Peyer's patch (tissue), 4 donors: ENCODE measurements around the gene SIK2. TPM values are rescaled to one million over a fixed set of nuclear protein-coding genes. Genes with fewer than 3 reads are reported as not detected.

Experiments used
- DNase-seq, 3 donors: peaks; one replicate each; pipeline ENCODE4 v3.0.0-alpha.2; 2017 to 2019
- H3K27ac ChIP-seq, 4 donors: fragments of 200-600 bp; sonication (generic); one replicate each; pipeline ENCODE4 v1.5.1; 2016 to 2019
- H3K27me3 ChIP-seq, 2 donors: fragments of 200-600 bp; sonication (generic); one replicate each; pipeline ENCODE4 v1.5.1; 2019
- H3K36me3 ChIP-seq, 3 donors: fragments of 200-600 bp; sonication (generic); one replicate each; pipeline ENCODE4 v1.5.1; 2016 to 2019
- H3K4me1 ChIP-seq, 4 donors: fragments of 200-600 bp; sonication (generic); one replicate each; pipeline ENCODE4 v1.5.1; 2016 to 2019
- H3K4me3 ChIP-seq, 4 donors: fragments of 200-600 bp; sonication (generic); 1 replicate in 3 of 4; 2 replicates in 1 of 4; pipeline ENCODE4 v1.5.1; 2016 to 2019; ENCODE audit warnings: mild to moderate bottlenecking in 1 of 4
- H3K9me3 ChIP-seq, 4 donors: fragments of 200-600 bp; sonication (generic); one replicate each; pipeline ENCODE4 v1.5.1; 2016 to 2019; ENCODE audit warnings: mild to moderate bottlenecking in 1 of 4
- POLR2A ChIP-seq, 2 donors: fragments of 450-650 bp; IDR thresholded peaks; one replicate each; pipeline ENCODE4 v1.5.1; 2017; ENCODE audit warnings: antibody characterized with exemption in 2 of 2, mild to moderate bottlenecking in 2 of 2, moderate library complexity in 2 of 2
- total RNA-seq, 4 donors: library from RNA; depleted of rRNA; stranded (reverse); fragments of >200 nt; gene quantifications; one replicate each; pipeline ENCODE4 v1.1.0, GENCODE V29; 2016
- TF ChIP-seq, protein P1 (sequence below), 6 experiments: fragments of 450-650 bp in 4 of 6; fragments of 200-600 bp in 2 of 6; sonication (generic) in 1 of 6; IDR thresholded peaks; one replicate each; pipeline ENCODE4 v1.5.1; 2017 to 2019; ENCODE audit warnings: antibody characterized with exemption in 6 of 6, mild to moderate bottlenecking in 3 of 6, moderate library complexity in 1 of 6

SIK2 gene
- total RNA-seq, 4 donors from 2014 or later = 12.4 to 16.3 (median 14.4) TPM

GRCh38 chr11:111719379-111719778 lies 117.1 kb downstream of the SIK2 start:
- H3K4me3 ChIP-seq = no peak overlapping the region
- peaks cover 0 to 59% (median 0%) of the 10 kb centered on the region in 3 donors for H3K36me3 ChIP-seq
- no peak overlapping the region for H3K27ac ChIP-seq
- TF ChIP-seq, protein P1, sequence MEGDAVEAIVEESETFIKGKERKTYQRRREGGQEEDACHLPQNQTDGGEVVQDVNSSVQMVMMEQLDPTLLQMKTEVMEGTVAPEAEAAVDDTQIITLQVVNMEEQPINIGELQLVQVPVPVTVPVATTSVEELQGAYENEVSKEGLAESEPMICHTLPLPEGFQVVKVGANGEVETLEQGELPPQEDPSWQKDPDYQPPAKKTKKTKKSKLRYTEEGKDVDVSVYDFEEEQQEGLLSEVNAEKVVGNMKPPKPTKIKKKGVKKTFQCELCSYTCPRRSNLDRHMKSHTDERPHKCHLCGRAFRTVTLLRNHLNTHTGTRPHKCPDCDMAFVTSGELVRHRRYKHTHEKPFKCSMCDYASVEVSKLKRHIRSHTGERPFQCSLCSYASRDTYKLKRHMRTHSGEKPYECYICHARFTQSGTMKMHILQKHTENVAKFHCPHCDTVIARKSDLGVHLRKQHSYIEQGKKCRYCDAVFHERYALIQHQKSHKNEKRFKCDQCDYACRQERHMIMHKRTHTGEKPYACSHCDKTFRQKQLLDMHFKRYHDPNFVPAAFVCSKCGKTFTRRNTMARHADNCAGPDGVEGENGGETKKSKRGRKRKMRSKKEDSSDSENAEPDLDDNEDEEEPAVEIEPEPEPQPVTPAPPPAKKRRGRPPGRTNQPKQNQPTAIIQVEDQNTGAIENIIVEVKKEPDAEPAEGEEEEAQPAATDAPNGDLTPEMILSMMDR (IDR thresholded peaks at IDR 0.05) = no peak
- TF ChIP-seq POLR2A (IDR thresholded peaks at IDR 0.05) = no peak
- H3K9me3 ChIP-seq = no peaks in the 10 kb centered on the region
- H3K27me3 ChIP-seq = no peaks in the 10 kb centered on the region
- peaks cover 0 to 15% (median 0%) of the 10 kb centered on the region in 4 donors for H3K4me1 ChIP-seq
- DNase-seq = no peak

DNA sequence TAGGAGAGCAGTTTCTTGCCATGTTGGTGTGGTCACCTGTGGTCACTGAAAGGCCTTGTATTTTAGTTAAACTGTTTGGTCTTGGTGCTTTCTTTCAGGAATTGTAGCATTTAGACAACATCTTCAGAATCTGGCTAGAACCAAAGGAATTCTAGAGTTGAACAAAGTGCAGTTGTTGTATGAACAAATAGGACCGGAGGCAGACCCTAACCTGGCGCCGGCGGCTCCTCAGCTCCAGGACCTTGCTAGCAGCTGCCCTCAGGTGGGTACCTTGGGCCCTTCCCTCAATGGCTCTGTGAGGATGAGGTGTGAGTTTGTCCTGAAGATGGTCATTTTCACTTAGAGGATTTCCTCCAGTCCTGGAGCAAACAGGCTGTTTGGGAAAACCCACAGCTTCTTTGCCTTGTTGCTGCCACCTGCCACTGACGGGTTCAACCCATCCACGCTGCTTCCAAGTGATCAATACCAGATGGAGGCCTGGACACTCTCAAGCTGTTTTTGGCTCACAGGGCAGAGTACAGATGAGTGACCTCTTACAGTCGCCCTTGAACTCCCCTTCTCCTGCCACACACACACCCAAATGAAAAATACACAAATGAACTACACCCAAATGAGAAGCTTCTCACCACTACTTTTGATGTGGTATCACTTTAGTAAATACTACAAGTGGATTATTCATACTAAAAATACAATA lies 118.7 kb downstream of the SIK2 start:
- no peaks in the 10 kb centered on the region for H3K9me3 ChIP-seq
- peaks cover 0 to 64% (median 0%) of the 10 kb centered on the region in 3 donors for H3K36me3 ChIP-seq
- DNase-seq = no peak
- H3K4me1 ChIP-seq = peaks cover 0 to 15% (median 0%) of the 10 kb centered on the region in 4 donors
- H3K4me3 ChIP-seq = no peak overlapping the region
- no peak for TF ChIP-seq POLR2A (IDR thresholded peaks at IDR 0.05)
- TF ChIP-seq, protein P1 (IDR thresholded peaks at IDR 0.05) = no peak
- no peaks in the 10 kb centered on the region for H3K27me3 ChIP-seq
- no peak overlapping the region for H3K27ac ChIP-seq

DNA sequence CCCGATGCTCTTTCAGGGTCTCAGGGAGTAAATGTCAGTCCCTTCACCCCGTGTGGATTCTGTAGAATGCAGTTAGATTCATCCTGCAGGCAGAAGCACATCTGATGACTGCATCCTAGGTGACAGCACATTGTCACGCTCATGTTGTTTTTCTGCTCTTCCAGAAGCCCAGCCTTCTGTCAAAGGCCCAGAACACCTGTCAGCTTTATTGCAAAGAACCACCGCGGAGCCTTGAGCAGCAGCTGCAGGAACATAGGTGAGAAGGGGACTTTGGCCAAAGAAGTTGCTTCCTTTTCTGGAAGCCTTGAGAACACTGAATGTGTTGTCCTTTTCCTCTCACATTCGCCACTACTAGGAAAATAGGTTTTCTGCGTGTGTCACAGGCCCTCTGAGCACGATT lies 120.3 kb downstream of the SIK2 start:
- TF ChIP-seq, protein P1 (IDR thresholded peaks at IDR 0.05) = no peak
- TF ChIP-seq POLR2A (IDR thresholded peaks at IDR 0.05) = no peak
- H3K27ac ChIP-seq = no peak overlapping the region
- no peak for DNase-seq
- H3K4me3 ChIP-seq = no peak overlapping the region
- H3K9me3 ChIP-seq = no peaks in the 10 kb centered on the region
- no peaks in the 10 kb centered on the region for H3K27me3 ChIP-seq
- peaks cover 0 to 15% (median 0%) of the 10 kb centered on the region in 4 donors for H3K4me1 ChIP-seq
- peaks cover 0 to 77% (median 0%) of the 10 kb centered on the region in 3 donors for H3K36me3 ChIP-seq

DNA sequence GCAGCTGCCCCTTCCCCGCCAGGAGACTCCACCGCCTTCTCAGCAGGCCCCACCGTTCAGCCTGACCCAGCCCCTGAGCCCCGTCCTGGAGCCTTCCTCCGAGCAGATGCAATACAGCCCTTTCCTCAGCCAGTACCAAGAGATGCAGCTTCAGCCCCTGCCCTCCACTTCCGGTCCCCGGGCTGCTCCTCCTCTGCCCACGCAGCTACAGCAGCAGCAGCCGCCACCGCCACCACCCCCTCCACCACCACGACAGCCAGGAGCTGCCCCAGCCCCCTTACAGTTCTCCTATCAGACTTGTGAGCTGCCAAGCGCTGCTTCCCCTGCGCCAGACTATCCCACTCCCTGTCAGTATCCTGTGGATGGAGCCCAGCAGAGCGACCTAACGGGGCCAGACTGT lies 121.3 kb downstream of the SIK2 start:
- H3K9me3 ChIP-seq = no peaks in the 10 kb centered on the region
- H3K27me3 ChIP-seq = no peaks in the 10 kb centered on the region
- peaks cover 0 to 9% (median 0%) of the 10 kb centered on the region in 4 donors for H3K4me1 ChIP-seq
- H3K4me3 ChIP-seq = no peak overlapping the region
- peaks cover 0 to 84% (median 0%) of the 10 kb centered on the region in 3 donors for H3K36me3 ChIP-seq
- no peak overlapping the region for H3K27ac ChIP-seq
- DNase-seq = no peak
- TF ChIP-seq, protein P1 (IDR thresholded peaks at IDR 0.05) = no peak
- no peak for TF ChIP-seq POLR2A (IDR thresholded peaks at IDR 0.05)

- no peak overlapping the region for H3K4me3 ChIP-seq
- H3K36me3 ChIP-seq = peaks cover 0 to 83% (median 0%) of the 10 kb centered on the region in 3 donors
- peaks cover 0 to 13% (median 0%) of the 10 kb centered on the region in 4 donors for H3K4me1 ChIP-seq
- TF ChIP-seq POLR2A (IDR thresholded peaks at IDR 0.05) = no peak
- TF ChIP-seq, protein P1 (IDR thresholded peaks at IDR 0.05) = no peak
- H3K27me3 ChIP-seq = no peaks in the 10 kb centered on the region
- no peak overlapping the region for H3K27ac ChIP-seq
- no peaks in the 10 kb centered on the region for H3K9me3 ChIP-seq
- DNase-seq = no peak
These were observed 122.4 kb downstream of the SIK2 start for GRCh38 chr11:111724615-111725129.
